Colon (tissue), 2 donors: ENCODE results near the gene ANKRD40CL.
"Not testable (repeated sequence)": the region's sequence is repeated elsewhere in the genome, so short reads cannot be mapped to it uniquely, and the experiment has no call there.

Experiments
- FAIRE-seq: peaks from 2 replicates; lab custom pipeline; 2012; peaks lifted over from hg19 to GRCh38; lab: Jason Lieb, UNC
- donor health status: control.
- donor health status: control.

The ANKRD40CL gene

GRCh38 chr17:50762177-50762576, 5.1 kb downstream of the ANKRD40CL start:
- no peak for FAIRE-seq

GRCh38 chr17:50758989-50759544, 8.3 kb downstream of the ANKRD40CL start:
- FAIRE-seq: no peak

- no peak for FAIRE-seq
These were observed 8.8 kb downstream of the ANKRD40CL start for GRCh38 chr17:50758524-50758923.

- FAIRE-seq: no peak
These were observed 12.8 kb downstream of the ANKRD40CL start for GRCh38 chr17:50754521-50754920.

- no peak for FAIRE-seq
These were observed 18.1 kb downstream of the ANKRD40CL start for GRCh38 chr17:50749245-50749644.

GRCh38 chr17:50745631-50746030, 21.7 kb downstream of the ANKRD40CL start:
- no peak for FAIRE-seq

- FAIRE-seq: no peak
These were observed 28.2 kb downstream of the ANKRD40CL start for GRCh38 chr17:50739098-50739497.

GRCh38 chr17:50737118-50737698, 30.1 kb downstream of the ANKRD40CL start:
- FAIRE-seq: no peak

- FAIRE-seq: no peak
These were observed 32.0 kb downstream of the ANKRD40CL start for GRCh38 chr17:50735287-50735686.

GRCh38 chr17:50731575-50732460, 35.5 kb downstream of the ANKRD40CL start:
- FAIRE-seq: no peak

- no peak for FAIRE-seq
These were observed 38.2 kb downstream of the ANKRD40CL start for GRCh38 chr17:50728881-50729765.

GRCh38 chr17:50728112-50728429, 39.2 kb downstream of the ANKRD40CL start:
- no peak for FAIRE-seq

GRCh38 chr17:50725769-50726655, 41.3 kb downstream of the ANKRD40CL start:
- no peak for FAIRE-seq

- FAIRE-seq: not testable (repeated sequence)
These were observed 42.7 kb downstream of the ANKRD40CL start for GRCh38 chr17:50724622-50725021.

GRCh38 chr17:50722746-50723145, 44.6 kb downstream of the ANKRD40CL start:
- no peak for FAIRE-seq

- FAIRE-seq: no peak
These were observed 45.9 kb downstream of the ANKRD40CL start for GRCh38 chr17:50721194-50722010.

GRCh38 chr17:50719924-50720794, 47.2 kb downstream of the ANKRD40CL start:
- no peak for FAIRE-seq

GRCh38 chr17:50719144-50719923, 48.0 kb downstream of the ANKRD40CL start, which contains the start of gene LUC7L3:
TSS of gene LUC7L3 (plus strand) at chr17:50719603. CDS start at chr17:50719733, 130 bp downstream.
- FAIRE-seq: no peak

GRCh38 chr17:50715471-50715870, 51.8 kb downstream of the ANKRD40CL start:
- no peak for FAIRE-seq
